PC-9 (cell line): ENCODE data around the gene AGBL4.

Source experiments
- CTCF ChIP-seq: fragments of 200-600 bp; sonication (generic); conservative IDR thresholded peaks from 2 replicates; pipeline ENCODE4 v1.6.1; 2017; ENCODE audit warnings: mixed run types, antibody characterized with exemption, mild to moderate bottlenecking, moderate library complexity
- EZH2 ChIP-seq: fragments of 200-600 bp; sonication (generic); IDR thresholded peaks from 2 replicates; pipeline ENCODE4 v1.8.0; 2017; ENCODE audit warnings: antibody characterized with exemption, low read depth

GRCh38 chr1:48683839-48684238, 1339.9 kb downstream of the AGBL4 start:
- no peak for TF ChIP-seq CTCF
- no peak for TF ChIP-seq EZH2
